HEK293 (cell line): ENCODE data around the gene GHDC.
"Not testable (repeated sequence)": the region's sequence is repeated elsewhere in the genome, so short reads cannot be mapped to it uniquely, and the experiment has no call there.

ENCODE experiments used
- CTCF ChIP-seq: fragments of 450-650 bp; formaldehyde crosslinking; IDR thresholded peaks from 2 replicates; pipeline ENCODE4 v1.5.1; 2016; ENCODE audit warnings: missing biosample characterization, missing genetic modification characterization
- ZBTB1 ChIP-seq: fragments of 450-650 bp; formaldehyde crosslinking; IDR thresholded peaks from 2 replicates; pipeline ENCODE4 v1.5.1; 2016; ENCODE audit warnings: missing biosample characterization, missing genetic modification characterization
- ZBTB17 ChIP-seq: fragments of 450-650 bp; formaldehyde crosslinking; IDR thresholded peaks from 2 replicates; pipeline ENCODE4 v1.5.1; 2016; ENCODE audit warnings: missing biosample characterization, missing genetic modification characterization
- ZNF561 ChIP-seq: fragments of 450-650 bp; IDR thresholded peaks from 2 replicates; pipeline ENCODE4 v1.5.1; 2018; ENCODE audit warnings: missing biosample characterization, missing genetic modification characterization, borderline replicate concordance
- TF ChIP-seq, protein P1 (sequence below): fragments of 450-650 bp; formaldehyde crosslinking; IDR thresholded peaks from 2 replicates; pipeline ENCODE4 v1.5.1; 2016; ENCODE audit warnings: missing biosample characterization, missing genetic modification characterization

DNA sequence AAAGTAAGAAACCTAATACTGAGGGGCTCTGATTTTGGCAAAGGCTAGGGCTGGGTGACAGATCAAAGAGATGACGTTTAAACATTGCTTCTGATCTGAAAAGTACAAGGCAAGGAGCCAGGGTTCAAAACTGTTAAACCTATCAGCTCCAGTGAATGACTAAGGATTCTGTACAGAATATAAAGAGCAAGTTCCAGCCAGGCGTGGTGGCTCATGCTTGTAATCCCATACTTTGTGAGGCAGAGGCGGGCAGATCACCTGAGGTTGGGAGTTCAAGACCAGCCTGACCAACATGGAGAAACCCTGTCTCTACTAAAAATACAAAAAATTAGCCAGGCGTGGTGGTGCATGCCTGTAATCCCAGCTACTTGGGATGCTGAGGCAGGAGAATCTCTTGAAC, 46.6 kb upstream of the GHDC start:
- not testable (repeated sequence) for TF ChIP-seq ZBTB17, CTCF, ZNF561, ZBTB1 (tag by site-specific recombination)
- TF ChIP-seq, protein P1, sequence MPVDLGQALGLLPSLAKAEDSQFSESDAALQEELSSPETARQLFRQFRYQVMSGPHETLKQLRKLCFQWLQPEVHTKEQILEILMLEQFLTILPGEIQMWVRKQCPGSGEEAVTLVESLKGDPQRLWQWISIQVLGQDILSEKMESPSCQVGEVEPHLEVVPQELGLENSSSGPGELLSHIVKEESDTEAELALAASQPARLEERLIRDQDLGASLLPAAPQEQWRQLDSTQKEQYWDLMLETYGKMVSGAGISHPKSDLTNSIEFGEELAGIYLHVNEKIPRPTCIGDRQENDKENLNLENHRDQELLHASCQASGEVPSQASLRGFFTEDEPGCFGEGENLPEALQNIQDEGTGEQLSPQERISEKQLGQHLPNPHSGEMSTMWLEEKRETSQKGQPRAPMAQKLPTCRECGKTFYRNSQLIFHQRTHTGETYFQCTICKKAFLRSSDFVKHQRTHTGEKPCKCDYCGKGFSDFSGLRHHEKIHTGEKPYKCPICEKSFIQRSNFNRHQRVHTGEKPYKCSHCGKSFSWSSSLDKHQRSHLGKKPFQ (tag by site-specific recombination) = not testable (repeated sequence)
